ENCODE results near the gene ABCB8.
"Not testable (repeated sequence)": the region's sequence is repeated elsewhere in the genome, so short reads cannot be mapped to it uniquely, and the experiment has no call there.

Gene ABCB8

DNA sequence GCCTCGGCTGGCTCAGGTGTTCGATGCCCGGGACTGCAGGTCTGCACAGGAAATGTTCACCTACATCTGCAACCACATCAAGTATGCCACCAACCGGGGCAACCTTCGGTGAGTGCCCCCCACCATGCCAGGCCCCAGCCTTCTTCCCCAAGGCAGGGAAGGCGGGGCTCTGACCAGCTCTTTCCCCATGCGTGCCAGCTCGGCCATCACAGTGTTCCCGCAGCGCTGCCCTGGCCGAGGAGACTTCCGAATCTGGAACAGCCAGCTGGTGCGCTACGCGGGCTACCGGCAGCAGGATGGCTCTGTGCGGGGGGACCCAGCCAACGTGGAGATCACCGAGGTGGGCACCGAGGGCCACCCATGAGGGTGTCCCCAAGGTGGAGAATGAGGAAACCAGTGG, 29.9 kb upstream of the ABCB8 start:
- no peak for DNase-seq (ENCODE audit: low read depth)

DNA sequence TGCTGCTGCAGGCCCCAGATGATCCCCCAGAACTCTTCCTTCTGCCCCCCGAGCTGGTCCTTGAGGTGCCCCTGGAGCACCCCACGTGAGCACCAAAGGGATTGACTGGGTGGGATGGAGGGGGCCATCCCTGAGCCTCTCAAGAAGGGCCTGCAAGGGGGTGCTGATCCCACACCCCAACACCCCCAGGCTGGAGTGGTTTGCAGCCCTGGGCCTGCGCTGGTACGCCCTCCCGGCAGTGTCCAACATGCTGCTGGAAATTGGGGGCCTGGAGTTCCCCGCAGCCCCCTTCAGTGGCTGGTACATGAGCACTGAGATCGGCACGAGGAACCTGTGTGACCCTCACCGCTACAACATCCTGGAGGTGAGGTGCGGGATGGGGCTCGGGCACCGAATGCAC, 29.2 kb upstream of the ABCB8 start:
- DNase-seq (ENCODE audit: low read depth): no peak

GRCh38 chr7:150999497-151000230, 28.6 kb upstream of the ABCB8 start:
- DNase-seq (ENCODE audit: low read depth): no peak

DNA sequence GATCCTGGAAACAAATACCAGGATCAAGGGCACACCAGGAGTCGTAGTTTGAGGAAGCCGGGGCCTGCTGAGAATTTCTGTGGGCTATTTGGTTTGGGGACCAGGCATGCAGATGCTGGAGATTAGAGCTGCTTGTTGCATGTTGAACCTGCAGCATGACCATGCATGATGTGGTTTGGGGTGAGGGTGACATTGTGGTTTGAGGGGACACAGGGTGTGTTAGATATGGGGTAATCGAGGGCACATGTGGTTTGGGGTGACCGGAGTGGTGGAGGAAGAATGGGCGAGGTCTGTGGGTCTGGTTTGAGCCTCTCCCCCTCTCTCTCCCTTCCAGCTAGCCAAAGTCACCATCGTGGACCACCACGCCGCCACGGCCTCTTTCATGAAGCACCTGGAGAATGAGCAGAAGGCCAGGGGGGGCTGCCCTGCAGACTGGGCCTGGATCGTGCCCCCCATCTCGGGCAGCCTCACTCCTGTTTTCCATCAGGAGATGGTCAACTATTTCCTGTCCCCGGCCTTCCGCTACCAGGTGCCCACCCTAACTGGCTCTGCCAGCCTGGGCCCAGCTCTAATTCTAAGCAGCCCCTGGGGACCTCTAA, 27.3 kb upstream of the ABCB8 start:
- no peak for DNase-seq (ENCODE audit: low read depth)

DNA sequence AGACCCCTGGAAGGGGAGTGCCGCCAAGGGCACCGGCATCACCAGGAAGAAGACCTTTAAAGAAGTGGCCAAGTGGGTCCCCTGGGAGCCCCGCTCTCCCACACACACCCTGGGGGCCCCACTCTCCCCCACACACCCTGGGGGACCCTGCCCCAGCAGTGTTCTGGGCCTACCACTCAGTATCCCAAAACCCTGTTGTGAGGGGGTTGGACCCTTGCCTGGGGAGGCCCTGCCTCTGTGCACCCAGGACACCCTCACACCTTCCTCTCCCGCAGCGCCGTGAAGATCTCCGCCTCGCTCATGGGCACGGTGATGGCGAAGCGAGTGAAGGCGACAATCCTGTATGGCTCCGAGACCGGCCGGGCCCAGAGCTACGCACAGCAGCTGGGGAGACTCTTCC, 26.7 kb upstream of the ABCB8 start:
- no peak for DNase-seq (ENCODE audit: low read depth)

DNA sequence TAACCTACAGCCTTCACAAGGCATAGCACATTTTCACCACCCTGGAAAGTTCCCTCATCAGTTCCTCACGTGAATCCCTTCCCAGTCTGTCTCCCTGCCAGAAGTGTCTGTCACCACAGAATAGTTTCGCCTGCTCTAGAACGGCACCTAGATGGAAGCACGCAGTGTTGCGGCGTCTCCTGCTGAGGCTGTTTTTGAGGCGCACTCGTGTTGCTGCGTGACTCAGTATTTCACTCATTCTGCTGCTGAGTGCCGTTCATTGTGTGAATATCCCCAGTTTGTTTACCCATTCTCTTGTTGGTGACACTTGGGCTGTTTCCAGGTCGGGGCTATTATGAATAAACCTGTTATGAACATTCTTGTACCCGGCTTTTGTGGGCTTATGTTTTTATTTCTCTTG, 24.7 kb upstream of the ABCB8 start:
- no peak for DNase-seq (ENCODE audit: low read depth)

- no peak for DNase-seq (ENCODE audit: low read depth)
Measured at GRCh38 chr7:151005566-151005965, 22.7 kb upstream of the ABCB8 start.

GRCh38 chr7:151006590-151007300, 21.5 kb upstream of the ABCB8 start:
- no peak for DNase-seq (ENCODE audit: low read depth)

GRCh38 chr7:151007469-151007898, 20.8 kb upstream of the ABCB8 start:
- no peak for DNase-seq (ENCODE audit: low read depth)

GRCh38 chr7:151008143-151008510, 20.1 kb upstream of the ABCB8 start:
- DNase-seq (ENCODE audit: low read depth): no peak

- DNase-seq (ENCODE audit: low read depth): peak; percentile 79
Measured at GRCh38 chr7:151008511-151009323, 19.5 kb upstream of the ABCB8 start.

DNA sequence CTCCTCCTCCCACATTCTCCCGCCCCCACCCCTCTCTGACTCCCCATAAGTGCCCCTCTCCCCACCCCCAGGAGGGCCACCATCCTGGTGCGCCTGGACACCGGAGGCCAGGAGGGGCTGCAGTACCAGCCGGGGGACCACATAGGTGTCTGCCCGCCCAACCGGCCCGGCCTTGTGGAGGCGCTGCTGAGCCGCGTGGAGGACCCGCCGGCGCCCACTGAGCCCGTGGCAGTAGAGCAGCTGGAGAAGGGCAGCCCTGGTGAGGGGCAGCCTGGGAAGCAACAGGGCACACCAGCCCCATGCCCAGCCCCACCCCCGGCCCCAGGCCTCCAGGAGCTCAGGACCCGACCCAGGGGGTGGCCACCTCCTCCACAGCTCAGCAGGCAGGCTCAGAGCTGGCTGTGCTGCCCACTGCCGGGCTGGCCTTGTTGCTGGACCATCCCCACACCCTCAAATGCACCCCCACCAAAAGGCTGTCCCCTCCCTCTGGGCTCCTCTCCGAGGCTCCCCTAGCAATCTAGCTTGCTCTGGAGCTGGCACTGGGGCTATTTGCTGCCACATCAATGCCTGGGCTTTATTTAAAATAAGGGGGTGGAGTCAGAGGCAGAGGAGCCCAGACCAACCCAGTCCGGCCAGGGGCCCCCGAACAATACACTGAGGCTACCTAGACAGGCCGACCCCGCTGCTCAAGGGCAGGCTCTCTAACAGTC, 18.8 kb upstream of the ABCB8 start:
- DNase-seq (ENCODE audit: low read depth): no peak

GRCh38 chr7:151010037-151010306, 18.3 kb upstream of the ABCB8 start:
- DNase-seq (ENCODE audit: low read depth): no peak

DNA sequence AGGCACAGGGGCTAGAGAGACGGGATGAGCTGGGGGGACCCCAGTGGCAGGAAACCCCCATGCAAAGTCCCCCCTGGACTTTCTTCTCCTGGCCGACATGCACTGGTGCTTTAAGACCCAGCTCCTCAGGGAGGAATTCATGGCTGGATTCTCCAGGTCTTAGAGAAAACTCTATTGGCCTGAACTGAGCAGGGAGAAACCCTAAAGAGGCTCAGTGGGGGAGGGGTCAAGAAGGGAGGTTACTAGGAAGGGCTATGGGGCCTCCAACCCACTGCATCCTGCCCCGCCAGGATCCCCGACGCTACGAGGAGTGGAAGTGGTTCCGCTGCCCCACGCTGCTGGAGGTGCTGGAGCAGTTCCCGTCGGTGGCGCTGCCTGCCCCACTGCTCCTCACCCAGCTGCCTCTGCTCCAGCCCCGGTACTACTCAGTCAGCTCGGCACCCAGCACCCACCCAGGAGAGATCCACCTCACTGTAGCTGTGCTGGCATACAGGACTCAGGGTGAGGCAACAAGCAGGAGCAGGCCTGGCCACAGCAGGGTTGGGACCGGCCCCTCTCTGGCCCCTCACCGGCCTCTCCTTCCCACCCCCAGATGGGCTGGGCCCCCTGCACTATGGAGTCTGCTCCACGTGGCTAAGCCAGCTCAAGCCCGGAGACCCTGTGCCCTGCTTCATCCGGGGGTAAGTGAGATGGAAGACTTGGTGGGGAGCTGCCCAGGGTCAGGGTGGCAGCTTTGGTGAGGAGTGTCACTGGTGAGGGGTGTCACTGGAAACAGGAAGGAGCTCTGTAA, 17.7 kb upstream of the ABCB8 start:
- DNase-seq (ENCODE audit: low read depth): peak; percentile 31

GRCh38 chr7:151011097-151011409, 17.2 kb upstream of the ABCB8 start:
- no peak for DNase-seq (ENCODE audit: low read depth)

DNA sequence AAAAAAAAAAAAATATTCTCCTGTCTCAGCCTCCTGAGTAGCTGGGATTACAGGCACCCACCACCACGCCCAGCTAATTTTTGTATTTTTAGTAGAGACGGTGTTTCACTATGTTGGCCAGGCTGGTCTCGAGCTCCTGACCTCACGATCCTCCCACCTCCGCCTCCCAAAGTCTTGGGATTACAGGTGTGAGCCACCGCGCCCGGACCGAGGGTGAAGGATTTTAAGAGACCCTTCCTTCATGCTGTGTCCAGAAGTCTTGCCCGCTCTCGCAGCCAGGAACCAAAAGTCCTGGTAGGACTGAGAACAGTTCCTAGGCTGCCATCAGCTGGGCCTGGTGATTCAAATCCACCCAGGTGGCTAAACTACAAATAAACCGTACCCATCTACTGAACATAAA, 16.6 kb upstream of the ABCB8 start:
- DNase-seq (ENCODE audit: low read depth): not testable (repeated sequence)

DNA sequence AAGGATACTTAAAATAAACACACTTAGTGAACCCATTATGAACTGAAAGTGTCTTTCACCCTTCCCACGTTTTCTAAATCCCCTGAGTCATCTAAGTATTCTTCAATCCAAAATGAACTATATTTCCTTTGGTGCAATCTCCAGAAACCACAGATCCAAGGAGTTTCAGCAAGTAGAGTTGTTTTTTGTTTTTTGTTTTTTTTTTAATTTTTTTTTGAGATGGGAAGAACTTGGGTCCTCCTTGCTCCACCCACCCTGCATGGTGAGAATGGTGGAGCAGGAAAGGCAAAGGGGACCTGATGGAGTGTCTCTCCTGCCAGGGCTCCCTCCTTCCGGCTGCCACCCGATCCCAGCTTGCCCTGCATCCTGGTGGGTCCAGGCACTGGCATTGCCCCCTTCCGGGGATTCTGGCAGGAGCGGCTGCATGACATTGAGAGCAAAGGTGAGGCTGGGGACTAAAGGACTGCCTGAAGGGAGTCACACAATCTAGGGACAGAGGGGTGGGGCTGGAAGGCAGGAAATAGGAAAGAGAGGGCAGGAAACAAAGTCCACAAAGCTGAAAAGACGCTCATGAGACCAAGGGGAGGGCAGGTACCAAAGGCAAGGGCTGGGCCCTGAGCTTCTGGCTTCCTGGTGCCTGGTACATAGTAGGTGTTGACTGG, 16.1 kb upstream of the ABCB8 start:
- DNase-seq (ENCODE audit: low read depth): no peak

DNA sequence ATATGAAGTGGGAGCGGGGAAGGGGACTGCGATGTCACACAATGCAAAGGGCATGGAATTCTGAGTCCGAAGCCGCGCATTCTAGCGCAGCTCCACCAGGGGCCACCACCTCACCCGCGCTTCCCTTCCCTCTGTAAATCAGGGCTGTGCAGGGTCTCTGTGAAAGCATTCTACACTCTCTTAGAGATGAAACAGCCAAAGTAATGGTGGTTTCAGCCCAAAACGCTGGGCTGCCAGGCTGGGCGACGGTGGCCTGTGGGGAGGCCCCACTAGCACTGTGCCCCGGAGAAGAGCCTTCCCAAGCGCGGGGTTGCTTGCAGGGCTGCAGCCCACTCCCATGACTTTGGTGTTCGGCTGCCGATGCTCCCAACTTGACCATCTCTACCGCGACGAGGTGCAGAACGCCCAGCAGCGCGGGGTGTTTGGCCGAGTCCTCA, 15.3 kb upstream of the ABCB8 start:
- no peak for DNase-seq (ENCODE audit: low read depth)

GRCh38 chr7:151013356-151013732, 14.9 kb upstream of the ABCB8 start:
- DNase-seq (ENCODE audit: low read depth): no peak

DNA sequence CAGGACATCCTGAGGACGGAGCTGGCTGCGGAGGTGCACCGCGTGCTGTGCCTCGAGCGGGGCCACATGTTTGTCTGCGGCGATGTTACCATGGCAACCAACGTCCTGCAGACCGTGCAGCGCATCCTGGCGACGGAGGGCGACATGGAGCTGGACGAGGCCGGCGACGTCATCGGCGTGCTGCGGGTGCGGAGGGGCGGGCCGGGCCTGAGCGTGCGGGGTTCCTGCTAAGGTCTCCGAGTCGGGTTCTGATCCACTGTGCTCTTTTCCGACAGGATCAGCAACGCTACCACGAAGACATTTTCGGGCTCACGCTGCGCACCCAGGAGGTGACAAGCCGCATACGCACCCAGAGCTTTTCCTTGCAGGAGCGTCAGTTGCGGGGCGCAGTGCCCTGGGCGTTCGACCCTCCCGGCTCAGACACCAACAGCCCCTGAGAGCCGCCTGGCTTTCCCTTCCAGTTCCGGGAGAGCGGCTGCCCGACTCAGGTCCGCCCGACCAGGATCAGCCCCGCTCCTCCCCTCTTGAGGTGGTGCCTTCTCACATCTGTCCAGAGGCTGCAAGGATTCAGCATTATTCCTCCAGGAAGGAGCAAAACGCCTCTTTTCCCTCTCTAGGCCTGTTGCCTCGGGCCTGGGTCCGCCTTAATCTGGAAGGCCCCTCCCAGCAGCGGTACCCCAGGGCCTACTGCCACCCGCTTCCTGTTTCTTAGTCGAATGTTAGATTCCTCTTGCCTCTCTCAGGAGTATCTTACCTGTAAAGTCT, 14.3 kb upstream of the ABCB8 start:
- peak; percentile 74 for DNase-seq (ENCODE audit: low read depth)
